ENCODE measurements around the gene PIAS1. TPM values are rescaled to one million over a fixed set of nuclear protein-coding genes. Genes with fewer than 3 reads are reported as not detected.

PIAS1 gene
- total and polyA plus RNA-seq, 8 donors = 10.6 to 29.0 (median 17.6) TPM

DNA sequence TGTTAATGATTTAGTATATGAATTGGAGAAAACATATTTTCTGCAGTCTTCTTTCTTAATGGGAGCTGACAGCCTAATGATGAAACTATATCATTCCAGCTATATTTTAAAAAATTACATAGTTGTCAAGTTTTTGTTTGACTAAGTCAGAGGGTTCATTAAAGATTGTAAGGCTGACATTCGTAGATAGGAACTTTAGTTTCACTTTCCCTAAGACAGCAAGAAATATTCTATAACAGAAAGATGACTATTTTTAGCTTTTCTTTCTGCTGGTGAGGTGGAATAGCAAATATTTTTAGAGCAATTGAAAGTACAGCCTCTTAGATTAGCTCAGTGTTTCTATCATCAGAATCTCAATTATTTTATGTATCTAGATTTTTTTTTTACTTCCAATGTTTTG lies 60.2 kb downstream of the PIAS1 start:
- FAIRE-seq (peak; percentile 79), ATAC-seq (peak; percentile 56 to 82 (median 72))

DNA sequence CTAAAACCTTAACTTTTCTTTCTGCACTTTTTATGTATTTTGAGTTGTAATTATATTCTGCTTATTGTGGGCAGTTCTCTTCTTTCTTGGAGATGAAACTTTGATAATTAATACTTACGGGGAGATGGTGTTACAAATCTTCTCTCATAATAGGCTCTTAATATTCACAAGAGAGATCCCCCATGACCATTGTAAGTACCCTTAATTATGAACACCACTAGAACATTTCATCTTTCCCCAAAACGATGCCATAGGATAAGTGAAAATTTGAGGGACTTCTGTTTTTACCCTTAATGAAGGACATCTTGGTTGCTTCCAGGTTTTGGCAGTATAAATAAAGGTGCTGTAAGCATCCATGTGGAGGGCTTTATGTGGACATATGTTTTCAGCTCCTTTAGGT lies 60.7 kb downstream of the PIAS1 start:
- FAIRE-seq = no peak
- ATAC-seq = no peak
- H3K27me3 ChIP-seq = no peaks in the 10 kb centered on the region
- TF ChIP-seq, protein P1, sequence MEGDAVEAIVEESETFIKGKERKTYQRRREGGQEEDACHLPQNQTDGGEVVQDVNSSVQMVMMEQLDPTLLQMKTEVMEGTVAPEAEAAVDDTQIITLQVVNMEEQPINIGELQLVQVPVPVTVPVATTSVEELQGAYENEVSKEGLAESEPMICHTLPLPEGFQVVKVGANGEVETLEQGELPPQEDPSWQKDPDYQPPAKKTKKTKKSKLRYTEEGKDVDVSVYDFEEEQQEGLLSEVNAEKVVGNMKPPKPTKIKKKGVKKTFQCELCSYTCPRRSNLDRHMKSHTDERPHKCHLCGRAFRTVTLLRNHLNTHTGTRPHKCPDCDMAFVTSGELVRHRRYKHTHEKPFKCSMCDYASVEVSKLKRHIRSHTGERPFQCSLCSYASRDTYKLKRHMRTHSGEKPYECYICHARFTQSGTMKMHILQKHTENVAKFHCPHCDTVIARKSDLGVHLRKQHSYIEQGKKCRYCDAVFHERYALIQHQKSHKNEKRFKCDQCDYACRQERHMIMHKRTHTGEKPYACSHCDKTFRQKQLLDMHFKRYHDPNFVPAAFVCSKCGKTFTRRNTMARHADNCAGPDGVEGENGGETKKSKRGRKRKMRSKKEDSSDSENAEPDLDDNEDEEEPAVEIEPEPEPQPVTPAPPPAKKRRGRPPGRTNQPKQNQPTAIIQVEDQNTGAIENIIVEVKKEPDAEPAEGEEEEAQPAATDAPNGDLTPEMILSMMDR (IDR thresholded peaks at IDR 0.05) = no peak
- H3K4me1 ChIP-seq = peaks cover 18 to 41% (median 20%) of the 10 kb centered on the region in 3 donors
- no peaks in the 10 kb centered on the region for H3K9me3 ChIP-seq
- WGBS, 2 donors = 31 to 33% methylated on average over 2 of the region's 2 CpGs
- H3K4me3 ChIP-seq = peak overlapping the region in 2 of 4 donors; percentile 12 to 31
- peak overlapping the region in 2 of 4 donors; percentile 51 to 53 for H3K27ac ChIP-seq
- no peaks in the 10 kb centered on the region for H3K36me3 ChIP-seq
- intact Hi-C loops (cut with DNase I) = no loop called here
- DNase-seq = no peak

More for the DNA sequence above, 60.2 kb downstream of the PIAS1 start:
- intact Hi-C loops (cut with DNase I) = no loop called here
- TF ChIP-seq, protein P1 (IDR thresholded peaks at IDR 0.05) = no peak
- peaks cover 19 to 37% (median 22%) of the 10 kb centered on the region in 3 donors for H3K4me1 ChIP-seq
- H3K27ac ChIP-seq = peak overlapping the region in 2 of 4 donors; percentile 51 to 53
- DNase-seq = no peak
- 0% methylated on average over 1 of the region's 1 CpG for WGBS, 2 donors
- peak overlapping the region in 2 of 4 donors; percentile 12 to 31 for H3K4me3 ChIP-seq
- H3K27me3 ChIP-seq = no peaks in the 10 kb centered on the region
- no peaks in the 10 kb centered on the region for H3K36me3 ChIP-seq
- no peaks in the 10 kb centered on the region for H3K9me3 ChIP-seq

GRCh38 chr15:68124700-68125099 lies 70.6 kb downstream of the PIAS1 start:
- WGBS, 2 donors = 20 to 25% methylated on average over 2 of the region's 2 CpGs

DNA sequence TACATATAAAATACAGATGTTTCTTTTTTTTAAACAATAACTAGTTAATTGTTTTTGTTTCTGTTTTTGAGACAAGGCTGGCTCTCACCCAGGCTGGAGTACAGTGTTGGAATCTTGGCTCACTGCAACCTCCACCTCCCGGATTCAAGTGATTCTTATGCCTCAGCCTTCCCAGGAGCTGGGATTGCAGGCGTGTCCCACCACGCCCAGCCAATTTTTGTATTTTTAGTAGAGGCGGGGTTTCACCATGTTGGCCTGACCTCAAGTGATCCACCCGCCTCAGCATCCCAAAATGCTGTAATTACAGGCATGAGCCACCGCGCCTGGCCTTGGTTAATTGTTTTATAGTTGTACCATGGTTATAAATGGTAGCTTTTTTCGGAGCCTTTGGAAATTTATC lies 72.3 kb downstream of the PIAS1 start:
- Histone ChIP-seq H3K36me3 (no peaks in the 10 kb centered on the region), H3K9me3 (no peaks in the 10 kb centered on the region), H3K27me3 (no peaks in the 10 kb centered on the region), H3K27ac (no peak overlapping the region), H3K4me1 (peaks cover 12 to 31% (median 28%) of the 10 kb centered on the region in 3 donors), H3K4me3 (no peak overlapping the region)
- ATAC-seq = no peak
- no peak for FAIRE-seq
- DNase-seq = no peak
- intact Hi-C loops (cut with DNase I) = no loop called here
- WGBS, 2 donors = 65 to 69% methylated on average over 8 of the region's 8 CpGs
- TF ChIP-seq, protein P1 (IDR thresholded peaks at IDR 0.05) = no peak

More at GRCh38 chr15:68124700-68125099, 70.6 kb downstream of the PIAS1 start:
- Histone ChIP-seq H3K36me3 (no peaks in the 10 kb centered on the region), H3K4me1 (peaks cover 6 to 16% (median 15%) of the 10 kb centered on the region in 3 donors), H3K9me3 (no peaks in the 10 kb centered on the region), H3K27ac (no peak overlapping the region), H3K4me3 (no peak overlapping the region), H3K27me3 (no peaks in the 10 kb centered on the region)
- TF ChIP-seq, protein P1 (IDR thresholded peaks at IDR 0.05) = no peak
- ATAC-seq (no peak), DNase-seq (no peak), FAIRE-seq (no peak)
- intact Hi-C loops (cut with DNase I) = no loop called here

DNA sequence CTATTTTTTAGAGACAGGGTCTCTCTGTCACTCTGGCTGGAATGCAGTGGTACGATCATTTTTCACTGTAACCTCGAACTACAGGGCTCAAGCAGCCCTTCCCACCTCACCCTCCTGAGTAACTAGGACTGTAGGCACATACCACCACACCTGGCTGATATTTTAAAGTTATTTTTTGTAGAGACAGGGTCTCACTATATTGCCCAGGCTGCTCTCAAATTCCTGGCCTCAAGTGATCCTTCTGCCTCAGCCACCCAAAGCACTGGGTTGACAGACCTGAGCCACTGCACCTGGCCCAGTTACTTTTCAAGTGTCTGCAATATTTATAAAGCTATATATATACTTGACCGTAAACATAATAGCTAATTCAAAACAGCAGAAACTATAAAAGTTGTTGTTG lies 75.0 kb downstream of the PIAS1 start:
- Histone ChIP-seq H3K4me3 (no peak overlapping the region), H3K9me3 (no peaks in the 10 kb centered on the region), H3K27ac (no peak overlapping the region), H3K27me3 (no peaks in the 10 kb centered on the region), H3K36me3 (no peaks in the 10 kb centered on the region), H3K4me1 (peaks cover 12 to 40% (median 28%) of the 10 kb centered on the region in 3 donors)
- FAIRE-seq = no peak
- TF ChIP-seq, protein P1 (IDR thresholded peaks at IDR 0.05) = no peak
- DNase-seq = no peak
- ATAC-seq = peak in 1 of 4 donors; percentile 19
- intact Hi-C loops (cut with DNase I) = no loop called here
- 47 to 48% methylated on average over 3 of the region's 3 CpGs for WGBS, 2 donors
